Tibial nerve (tissue), 4 donors: ENCODE measurements around the gene TMIGD2. TPM values are rescaled to one million over a fixed set of nuclear protein-coding genes. Genes with fewer than 3 reads are reported as not detected.

Experiments
- DNase-seq, 2 donors: peaks; one replicate each; pipeline ENCODE4 v3.0.0-alpha.2; 2019; ENCODE audit warnings: low spot score in 2 of 2
- H3K27ac ChIP-seq, 4 donors: fragments of 200-600 bp; sonication (generic) in 3 of 4; one replicate each; pipeline ENCODE4 v1.5.1; 2017 to 2019; ENCODE audit warnings: mild to moderate bottlenecking in 1 of 4
- H3K27me3 ChIP-seq, 2 donors: fragments of 200-600 bp; sonication (generic) in 1 of 2; one replicate each; pipeline versions ENCODE4 v1.5.1 to v1.6.0; 2017 to 2019
- H3K36me3 ChIP-seq, 3 donors: fragments of 200-600 bp; sonication (generic); one replicate each; pipeline ENCODE4 v1.5.1; 2018 to 2019
- H3K4me1 ChIP-seq, 4 donors: fragments of 200-600 bp; sonication (generic) in 3 of 4; one replicate each; pipeline ENCODE4 v1.5.1; 2017 to 2019
- H3K4me3 ChIP-seq, 4 donors: fragments of 200-600 bp; sonication (generic) in 3 of 4; one replicate each; pipeline ENCODE4 v1.5.1; 2017 to 2019; ENCODE audit warnings: mild to moderate bottlenecking in 1 of 4, moderate library complexity in 1 of 4
- H3K9me3 ChIP-seq, 4 donors: fragments of 200-600 bp; sonication (generic) in 3 of 4; one replicate each; pipeline ENCODE4 v1.5.1; 2017 to 2019
- EP300 ChIP-seq, 2 donors: sonication (generic); formaldehyde crosslinking; IDR thresholded peaks; one replicate each; pipeline ENCODE4 v1.6.1; 2017; ENCODE audit warnings: antibody characterized with exemption in 2 of 2, mild to moderate bottlenecking in 1 of 2
- POLR2A ChIP-seq, 2 donors: fragments of 450-650 bp; IDR thresholded peaks; one replicate each; pipeline ENCODE4 v1.6.1; 2017; ENCODE audit warnings: antibody characterized with exemption in 2 of 2, mild to moderate bottlenecking in 2 of 2, moderate library complexity in 2 of 2
- WGBS, 2 donors: methylation state at CpG; one replicate each; pipeline ENCODE4 v1.1.5; 2018; 5-methylcytosine and 5-hydroxymethylcytosine counted together
- total RNA-seq, 4 donors: library from RNA; depleted of rRNA; stranded (reverse); fragments of >200 nt; gene quantifications; one replicate each; pipeline ENCODE4 v1.1.0, GENCODE V29; 2016
- TF ChIP-seq, protein P1 (sequence below), 5 experiments: fragments of 200-600 bp in 3 of 5; fragments of 450-650 bp in 2 of 5; sonication (generic) in 3 of 5; IDR thresholded peaks; one replicate each; pipeline ENCODE4 v1.5.1; 2016 to 2019; ENCODE audit warnings: antibody characterized with exemption in 5 of 5, mild to moderate bottlenecking in 3 of 5, moderate library complexity in 2 of 5

TMIGD2 gene
- total RNA-seq, 4 donors from 2014 or later, result 0.60 to 7.9 (median 1.2) TPM; not detected in 1

DNA sequence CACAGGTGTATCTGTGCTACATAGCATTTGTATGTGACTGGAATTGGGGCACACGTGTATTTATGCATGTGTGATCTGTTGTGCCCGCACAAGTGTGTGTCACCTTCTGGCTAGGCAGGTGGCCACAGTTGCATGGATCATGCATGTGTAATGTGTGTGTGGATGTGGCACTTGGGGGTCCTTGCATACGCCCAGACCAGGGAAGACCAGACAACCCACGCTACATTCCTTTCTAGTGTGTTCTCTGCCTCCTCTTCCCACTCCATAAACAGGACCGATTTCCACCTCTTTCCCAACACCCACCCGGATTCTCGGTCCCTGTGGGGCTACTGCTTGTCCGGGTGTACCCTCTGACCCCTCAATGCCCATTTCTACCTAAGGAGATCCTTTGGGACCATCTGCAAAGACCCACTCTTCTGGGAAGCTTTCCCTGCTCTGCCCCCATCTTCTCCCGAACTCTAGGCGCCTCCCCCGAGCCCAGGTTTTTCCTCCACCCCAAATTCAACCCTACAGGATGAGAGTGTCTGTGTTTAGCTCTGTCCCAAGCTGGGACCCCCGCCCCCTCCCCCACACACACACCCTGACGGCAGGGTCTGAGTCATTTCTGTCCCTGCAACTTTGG lies 24.1 kb upstream of the TMIGD2 start:
- peaks cover 0 to 26% (median 9%) of the 10 kb centered on the region in 4 donors for H3K4me1 ChIP-seq
- TF ChIP-seq, protein P1, sequence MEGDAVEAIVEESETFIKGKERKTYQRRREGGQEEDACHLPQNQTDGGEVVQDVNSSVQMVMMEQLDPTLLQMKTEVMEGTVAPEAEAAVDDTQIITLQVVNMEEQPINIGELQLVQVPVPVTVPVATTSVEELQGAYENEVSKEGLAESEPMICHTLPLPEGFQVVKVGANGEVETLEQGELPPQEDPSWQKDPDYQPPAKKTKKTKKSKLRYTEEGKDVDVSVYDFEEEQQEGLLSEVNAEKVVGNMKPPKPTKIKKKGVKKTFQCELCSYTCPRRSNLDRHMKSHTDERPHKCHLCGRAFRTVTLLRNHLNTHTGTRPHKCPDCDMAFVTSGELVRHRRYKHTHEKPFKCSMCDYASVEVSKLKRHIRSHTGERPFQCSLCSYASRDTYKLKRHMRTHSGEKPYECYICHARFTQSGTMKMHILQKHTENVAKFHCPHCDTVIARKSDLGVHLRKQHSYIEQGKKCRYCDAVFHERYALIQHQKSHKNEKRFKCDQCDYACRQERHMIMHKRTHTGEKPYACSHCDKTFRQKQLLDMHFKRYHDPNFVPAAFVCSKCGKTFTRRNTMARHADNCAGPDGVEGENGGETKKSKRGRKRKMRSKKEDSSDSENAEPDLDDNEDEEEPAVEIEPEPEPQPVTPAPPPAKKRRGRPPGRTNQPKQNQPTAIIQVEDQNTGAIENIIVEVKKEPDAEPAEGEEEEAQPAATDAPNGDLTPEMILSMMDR (IDR thresholded peaks at IDR 0.05), result no peak
- no peak for TF ChIP-seq POLR2A (IDR thresholded peaks at IDR 0.05)
- no peak for TF ChIP-seq EP300 (IDR thresholded peaks at IDR 0.05)
- no peak overlapping the region for H3K4me3 ChIP-seq
- DNase-seq, result no peak
- H3K36me3 ChIP-seq, result no peaks in the 10 kb centered on the region
- 37 to 44% methylated on average over 12 to 13 of the region's 13 CpGs for WGBS, 2 donors
- peaks cover 0 to 14% (median 0%) of the 10 kb centered on the region in 4 donors for H3K9me3 ChIP-seq
- H3K27ac ChIP-seq, result no peak overlapping the region
- H3K27me3 ChIP-seq, result peaks cover 0 to 15% of the 10 kb centered on the region in 2 donors

DNA sequence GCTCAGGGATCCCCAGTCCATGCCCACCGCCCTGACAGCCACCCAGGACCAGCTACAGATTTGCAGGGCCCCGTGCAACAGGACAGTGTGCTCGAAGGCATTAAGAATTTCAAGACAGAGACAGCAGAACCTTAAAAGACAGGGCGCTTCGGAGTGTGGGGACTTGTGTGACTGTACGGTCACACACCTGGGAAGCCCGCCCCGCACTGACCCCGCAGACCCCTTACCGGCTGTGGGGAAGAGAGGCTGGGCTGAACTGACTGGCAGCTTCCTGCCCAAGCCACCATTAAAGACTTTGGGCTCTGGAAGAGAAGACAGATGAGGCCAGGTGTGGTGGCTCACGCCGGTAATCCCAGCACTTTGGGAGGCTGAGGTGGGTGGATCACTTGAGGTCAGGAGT lies 22.0 kb upstream of the TMIGD2 start:
- DNase-seq, result no peak
- Histone ChIP-seq H3K9me3 (peaks cover 0 to 18% (median 0%) of the 10 kb centered on the region in 4 donors), H3K27ac (no peak overlapping the region), H3K36me3 (no peaks in the 10 kb centered on the region), H3K4me3 (no peak overlapping the region), H3K4me1 (peaks cover 0 to 26% (median 9%) of the 10 kb centered on the region in 4 donors), H3K27me3 (peaks cover 0 to 15% of the 10 kb centered on the region in 2 donors)
- TF ChIP-seq POLR2A (IDR thresholded peaks at IDR 0.05), result no peak
- no peak for TF ChIP-seq EP300 (IDR thresholded peaks at IDR 0.05)
- TF ChIP-seq, protein P1 (IDR thresholded peaks at IDR 0.05), result no peak
- 83 to 84% methylated on average over 9 to 12 of the region's 12 CpGs for WGBS, 2 donors

DNA sequence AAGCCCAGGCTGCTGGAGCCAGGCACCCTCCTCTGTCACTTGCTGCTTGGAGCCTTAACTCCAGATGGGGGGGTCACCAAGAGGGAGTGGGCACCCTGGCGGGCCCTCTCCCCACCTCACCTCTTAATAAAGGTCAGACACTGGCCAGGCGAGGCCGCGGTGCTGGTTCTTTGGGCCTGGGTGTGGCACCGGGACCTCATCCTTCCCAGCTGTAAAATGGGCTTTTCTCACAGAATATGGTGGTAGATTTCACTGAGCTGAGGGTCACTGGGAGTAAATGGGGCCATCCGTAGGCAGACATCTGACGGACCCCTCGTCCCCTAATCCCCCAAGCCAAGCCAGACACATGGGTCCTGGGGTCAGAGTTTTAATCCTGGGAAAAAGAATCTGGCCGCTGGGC lies 21.5 kb upstream of the TMIGD2 start:
- Histone ChIP-seq H3K27ac (no peak overlapping the region), H3K9me3 (peaks cover 0 to 18% (median 0%) of the 10 kb centered on the region in 4 donors), H3K4me3 (no peak overlapping the region), H3K27me3 (peaks cover 0 to 15% of the 10 kb centered on the region in 2 donors), H3K36me3 (no peaks in the 10 kb centered on the region), H3K4me1 (peaks cover 0 to 23% (median 7%) of the 10 kb centered on the region in 4 donors)
- DNase-seq, result no peak
- 87 to 90% methylated on average over 3 to 7 of the region's 9 CpGs for WGBS, 2 donors
- TF ChIP-seq EP300 (IDR thresholded peaks at IDR 0.05) (no peak), POLR2A (IDR thresholded peaks at IDR 0.05) (no peak)
- TF ChIP-seq, protein P1 (IDR thresholded peaks at IDR 0.05), result no peak

DNA sequence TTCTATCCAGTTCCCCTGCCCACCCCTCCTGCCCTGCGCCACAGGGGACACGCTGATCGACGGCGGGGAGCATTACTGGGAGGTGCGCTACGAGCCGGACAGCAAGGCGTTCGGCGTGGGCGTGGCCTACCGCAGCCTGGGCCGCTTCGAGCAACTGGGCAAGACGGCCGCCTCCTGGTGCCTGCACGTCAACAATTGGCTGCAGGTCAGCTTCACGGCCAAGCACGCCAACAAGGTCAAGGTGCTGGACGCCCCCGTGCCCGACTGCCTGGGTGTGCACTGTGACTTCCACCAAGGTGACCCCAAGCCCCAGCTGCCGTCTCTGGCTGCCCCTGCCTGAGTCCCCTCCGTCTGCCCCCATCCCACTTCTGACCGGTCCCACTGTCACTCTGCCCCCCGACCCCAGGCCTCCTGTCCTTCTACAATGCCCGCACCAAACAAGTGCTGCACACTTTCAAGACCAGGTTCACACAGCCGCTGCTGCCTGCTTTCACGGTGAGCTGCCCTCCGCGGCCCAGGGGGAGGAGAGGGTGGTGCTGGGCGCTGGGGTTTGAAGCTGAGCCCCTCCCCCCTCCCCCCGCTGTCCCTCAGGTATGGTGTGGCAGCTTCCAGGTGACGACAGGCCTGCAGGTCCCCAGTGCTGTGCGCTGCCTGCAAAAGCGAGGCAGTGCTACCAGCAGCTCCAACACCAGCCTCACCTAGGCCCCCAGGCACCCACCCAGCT lies 20.9 kb upstream of the TMIGD2 start:
- H3K9me3 ChIP-seq, result peaks cover 0 to 18% (median 0%) of the 10 kb centered on the region in 4 donors
- WGBS, 2 donors, result 78% methylated on average over 31 to 37 of the region's 37 CpGs
- no peak overlapping the region for H3K4me3 ChIP-seq
- H3K4me1 ChIP-seq, result peaks cover 0 to 17% (median 6%) of the 10 kb centered on the region in 4 donors
- no peak overlapping the region for H3K27ac ChIP-seq
- no peak for DNase-seq
- H3K36me3 ChIP-seq, result no peaks in the 10 kb centered on the region
- H3K27me3 ChIP-seq, result peaks cover 0 to 15% of the 10 kb centered on the region in 2 donors
- TF ChIP-seq, protein P1 (IDR thresholded peaks at IDR 0.05), result no peak
- TF ChIP-seq EP300 (IDR thresholded peaks at IDR 0.05), result no peak
- TF ChIP-seq POLR2A (IDR thresholded peaks at IDR 0.05), result no peak

DNA sequence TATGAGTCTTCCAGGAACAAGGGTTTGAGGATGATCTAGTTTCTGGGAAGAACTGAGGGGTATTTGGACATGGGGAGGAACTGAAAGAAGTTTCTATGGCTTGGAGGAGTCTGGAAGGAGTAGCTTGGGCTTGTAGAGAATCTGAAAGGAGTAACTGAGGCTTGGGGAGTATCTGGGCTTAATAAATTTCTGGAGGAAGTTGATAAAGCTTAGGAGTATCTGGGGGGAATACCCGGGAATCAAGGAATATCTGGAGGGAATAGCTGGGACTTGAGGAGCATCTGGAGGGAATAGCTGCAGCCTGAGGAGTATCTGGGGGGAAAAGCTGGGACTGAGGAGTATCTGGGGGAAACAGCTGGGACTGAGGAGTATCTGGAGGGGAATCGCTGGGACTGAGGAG lies 18.2 kb upstream of the TMIGD2 start:
- Histone ChIP-seq H3K36me3 (no peaks in the 10 kb centered on the region), H3K27ac (no peak overlapping the region), H3K4me3 (no peak overlapping the region), H3K4me1 (no peaks in the 10 kb centered on the region), H3K27me3 (no peaks in the 10 kb centered on the region), H3K9me3 (peaks cover 0 to 18% (median 0%) of the 10 kb centered on the region in 4 donors)
- TF ChIP-seq EP300 (IDR thresholded peaks at IDR 0.05) (no peak), POLR2A (IDR thresholded peaks at IDR 0.05) (no peak)
- TF ChIP-seq, protein P1 (IDR thresholded peaks at IDR 0.05), result no peak
- no peak for DNase-seq
- 92 to 94% methylated on average over 2 of the region's 2 CpGs for WGBS, 2 donors
